ENCODE data around the gene OR10T2.
"Not testable (repeated sequence)": the region's sequence is repeated elsewhere in the genome, so short reads cannot be mapped to it uniquely, and the experiment has no call there.

The OR10T2 gene

DNA sequence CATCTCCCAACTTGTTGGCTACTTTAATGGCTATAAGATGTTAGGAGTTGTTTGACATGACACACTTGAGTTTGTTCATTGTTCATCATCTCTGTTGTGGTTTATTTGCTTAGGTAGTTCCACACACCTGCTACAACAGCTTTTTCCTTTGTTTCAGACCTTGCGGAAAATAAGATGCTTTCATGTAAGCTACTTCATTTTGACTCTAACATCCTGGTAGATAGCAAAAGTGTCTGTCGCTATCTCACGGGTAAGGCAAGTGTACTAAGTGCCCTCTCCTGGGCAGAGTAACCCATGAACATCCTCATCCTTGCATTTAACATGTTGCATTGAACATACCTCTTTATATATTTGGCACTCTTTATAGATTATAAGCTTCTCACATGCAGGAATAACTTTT lies 1.6 kb upstream of the OR10T2 start:
- H3K27ac ChIP-seq, result no peak overlapping the region
- no peaks in the 10 kb centered on the region for H3K36me3 ChIP-seq
- H3K9me3 ChIP-seq, result no peaks in the 10 kb centered on the region
- no peaks in the 10 kb centered on the region for H3K27me3 ChIP-seq
- H3K4me1 ChIP-seq, result no peaks in the 10 kb centered on the region
- no peak overlapping the region for H3K4me3 ChIP-seq
- no peak overlapping the region for H3K9ac ChIP-seq
- no peaks in the 10 kb centered on the region for H4K20me1 ChIP-seq
- no peak overlapping the region for H3K4me2 ChIP-seq
- no peak for TF ChIP-seq Cebpa-rat (IDR thresholded peaks at IDR 0.05)

DNA sequence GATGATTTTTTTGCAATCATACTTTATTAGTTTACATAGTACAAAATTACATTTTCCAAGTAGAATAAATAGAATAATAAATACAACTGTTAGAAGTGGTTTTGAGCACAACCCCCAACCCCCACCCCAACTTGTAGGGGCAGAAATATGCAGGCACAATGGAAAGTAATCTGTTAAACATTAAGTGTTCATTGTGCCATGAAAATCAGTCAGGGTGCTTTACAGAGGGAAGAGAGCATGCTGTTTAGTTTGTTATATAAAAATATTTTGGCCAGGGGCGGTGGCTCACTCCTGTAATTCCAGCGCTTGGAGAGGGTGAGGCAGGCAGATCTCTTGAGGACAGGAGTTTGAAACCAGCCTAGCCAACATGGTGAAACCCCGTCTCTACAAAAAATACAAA lies 2.6 kb downstream of the OR10T2 start:
- Histone ChIP-seq H3K4me1 (no peaks in the 10 kb centered on the region), H3K4me2 (no peak overlapping the region), H3K9ac (no peak overlapping the region), H3K36me3 (no peaks in the 10 kb centered on the region), H3K4me3 (no peak overlapping the region), H3K27ac (no peak overlapping the region), H3K27me3 (no peaks in the 10 kb centered on the region), H4K20me1 (no peaks in the 10 kb centered on the region), H3K9me3 (no peaks in the 10 kb centered on the region)
- TF ChIP-seq Cebpa-rat (IDR thresholded peaks at IDR 0.05), result no peak

DNA sequence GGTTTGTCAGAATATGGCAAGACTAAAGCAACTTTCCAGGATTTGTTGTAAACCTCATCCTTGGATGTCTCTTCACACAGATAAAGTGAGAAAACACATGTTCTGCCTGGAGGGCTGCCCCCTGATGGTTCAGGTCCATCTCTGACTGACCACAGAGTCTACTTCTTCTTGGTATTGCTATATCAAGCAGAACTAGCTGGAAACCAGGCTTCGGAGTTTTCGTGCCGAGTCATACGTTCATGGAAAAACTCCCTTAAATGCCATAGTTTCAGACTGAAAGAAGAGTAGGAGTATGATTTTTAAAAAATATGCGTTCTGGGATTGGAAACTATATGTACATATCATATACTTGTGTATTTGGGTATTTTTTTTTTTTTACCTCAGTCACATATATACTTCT lies 5.8 kb downstream of the OR10T2 start:
- no peak for TF ChIP-seq Cebpa-rat (IDR thresholded peaks at IDR 0.05)
- Histone ChIP-seq H3K27me3 (no peaks in the 10 kb centered on the region), H3K36me3 (no peaks in the 10 kb centered on the region), H3K4me2 (no peak overlapping the region), H3K9ac (no peak overlapping the region), H4K20me1 (no peaks in the 10 kb centered on the region), H3K27ac (no peak overlapping the region), H3K4me3 (no peak overlapping the region), H3K4me1 (no peaks in the 10 kb centered on the region), H3K9me3 (no peaks in the 10 kb centered on the region)

DNA sequence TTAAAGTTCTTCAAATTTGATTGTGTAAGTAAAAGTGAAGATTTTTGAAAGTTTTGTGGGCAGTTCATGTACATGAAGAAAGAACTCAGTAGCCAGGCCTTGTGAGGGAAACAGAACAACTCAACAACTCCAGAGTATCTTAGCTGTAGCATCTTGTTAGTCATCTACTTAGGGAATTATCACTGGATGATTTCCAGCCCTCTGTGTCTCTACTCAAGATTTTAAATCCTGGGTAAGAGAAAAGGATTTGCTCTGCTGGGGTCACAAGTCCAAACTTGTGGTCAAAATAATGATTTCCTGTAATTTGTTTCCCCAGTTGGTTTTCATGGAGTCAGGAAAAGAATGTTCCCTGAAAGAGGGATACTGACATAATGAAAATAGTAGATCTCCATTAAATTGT lies 8.2 kb downstream of the OR10T2 start:
- no peaks in the 10 kb centered on the region for H3K27me3 ChIP-seq
- H4K20me1 ChIP-seq, result no peaks in the 10 kb centered on the region
- no peaks in the 10 kb centered on the region for H3K36me3 ChIP-seq
- H3K27ac ChIP-seq, result no peak overlapping the region
- no peaks in the 10 kb centered on the region for H3K4me1 ChIP-seq
- no peak overlapping the region for H3K4me3 ChIP-seq
- no peak overlapping the region for H3K4me2 ChIP-seq
- TF ChIP-seq Cebpa-rat (IDR thresholded peaks at IDR 0.05), result no peak
- H3K9me3 ChIP-seq, result no peaks in the 10 kb centered on the region
- no peak overlapping the region for H3K9ac ChIP-seq

DNA sequence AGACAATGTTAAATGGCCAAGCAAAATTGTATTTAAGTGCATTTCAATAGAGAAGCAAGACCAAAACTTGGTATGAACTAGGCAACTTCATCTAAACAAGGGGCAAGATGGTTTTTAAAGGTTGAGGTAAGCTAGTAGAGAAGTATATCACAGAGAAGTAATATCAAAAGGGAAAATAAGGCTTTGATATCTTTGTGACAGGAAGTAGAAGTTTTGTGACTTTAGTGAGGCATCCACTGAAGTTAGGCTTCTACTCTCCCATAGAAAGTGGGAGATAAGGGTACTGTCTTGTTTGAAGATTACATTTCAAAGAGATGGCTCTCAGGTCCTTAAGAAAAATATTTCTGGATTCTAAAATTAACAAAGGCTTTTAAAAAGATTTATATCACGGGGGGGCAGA lies 8.9 kb downstream of the OR10T2 start:
- Histone ChIP-seq H3K4me2 (no peak overlapping the region), H3K4me1 (no peaks in the 10 kb centered on the region), H3K27me3 (no peaks in the 10 kb centered on the region), H3K27ac (no peak overlapping the region), H4K20me1 (no peaks in the 10 kb centered on the region), H3K9me3 (no peaks in the 10 kb centered on the region), H3K4me3 (no peak overlapping the region), H3K9ac (no peak overlapping the region), H3K36me3 (no peaks in the 10 kb centered on the region)
- no peak for TF ChIP-seq Cebpa-rat (IDR thresholded peaks at IDR 0.05)

DNA sequence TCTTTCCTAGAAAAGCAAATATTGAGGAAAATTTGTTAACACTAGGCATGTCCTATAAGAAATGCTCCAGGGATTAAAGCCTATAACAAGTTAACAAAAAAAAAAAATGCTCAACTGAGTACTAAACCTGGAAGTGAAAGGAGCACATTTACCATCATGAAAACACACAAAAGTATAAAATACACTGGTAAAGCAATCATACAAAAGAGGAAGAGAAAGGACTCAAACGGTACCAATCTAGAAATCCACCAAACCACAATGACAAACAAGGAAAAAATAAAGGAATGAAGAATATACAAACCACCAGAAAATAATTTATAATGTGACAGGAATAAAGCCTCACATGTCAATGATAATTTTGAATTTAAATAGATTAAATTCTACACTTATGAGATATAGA lies 24.4 kb downstream of the OR10T2 start:
- Histone ChIP-seq H3K9ac (no peak overlapping the region), H3K4me1 (no peaks in the 10 kb centered on the region), H3K4me2 (no peak overlapping the region), H3K4me3 (no peak overlapping the region), H3K9me3 (peaks cover 36% of the 10 kb centered on the region), H3K36me3 (no peaks in the 10 kb centered on the region), H3K27ac (no peak overlapping the region), H4K20me1 (no peaks in the 10 kb centered on the region), H3K27me3 (no peaks in the 10 kb centered on the region)
- TF ChIP-seq Cebpa-rat (IDR thresholded peaks at IDR 0.05), result no peak

DNA sequence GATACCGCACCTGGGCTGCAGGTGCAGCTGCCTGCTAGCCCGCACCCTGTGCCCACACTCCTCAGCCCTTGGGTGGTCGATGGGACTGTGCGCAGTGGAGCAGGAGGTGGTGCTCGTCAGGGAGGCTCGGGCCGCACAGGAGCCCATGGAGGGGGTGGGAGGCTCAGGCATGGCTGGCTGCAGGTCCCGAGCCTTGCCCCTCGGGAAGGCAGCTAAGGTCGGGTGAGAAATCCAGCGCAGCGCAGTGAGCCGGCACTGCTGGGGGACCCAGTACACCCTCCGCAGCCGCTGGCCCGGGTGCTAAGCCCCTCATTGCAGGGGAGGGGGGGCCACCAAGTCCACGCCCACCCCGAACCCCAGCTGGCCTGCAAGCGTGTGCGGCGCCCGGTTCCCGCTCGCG lies 25.2 kb downstream of the OR10T2 start:
- not testable (repeated sequence) for H3K4me1 ChIP-seq, H4K20me1 ChIP-seq, H3K27ac ChIP-seq, H3K9ac ChIP-seq, H3K4me2 ChIP-seq, H3K4me3 ChIP-seq, H3K36me3 ChIP-seq, H3K27me3 ChIP-seq
- peaks cover 36% of the 10 kb centered on the region for H3K9me3 ChIP-seq

DNA sequence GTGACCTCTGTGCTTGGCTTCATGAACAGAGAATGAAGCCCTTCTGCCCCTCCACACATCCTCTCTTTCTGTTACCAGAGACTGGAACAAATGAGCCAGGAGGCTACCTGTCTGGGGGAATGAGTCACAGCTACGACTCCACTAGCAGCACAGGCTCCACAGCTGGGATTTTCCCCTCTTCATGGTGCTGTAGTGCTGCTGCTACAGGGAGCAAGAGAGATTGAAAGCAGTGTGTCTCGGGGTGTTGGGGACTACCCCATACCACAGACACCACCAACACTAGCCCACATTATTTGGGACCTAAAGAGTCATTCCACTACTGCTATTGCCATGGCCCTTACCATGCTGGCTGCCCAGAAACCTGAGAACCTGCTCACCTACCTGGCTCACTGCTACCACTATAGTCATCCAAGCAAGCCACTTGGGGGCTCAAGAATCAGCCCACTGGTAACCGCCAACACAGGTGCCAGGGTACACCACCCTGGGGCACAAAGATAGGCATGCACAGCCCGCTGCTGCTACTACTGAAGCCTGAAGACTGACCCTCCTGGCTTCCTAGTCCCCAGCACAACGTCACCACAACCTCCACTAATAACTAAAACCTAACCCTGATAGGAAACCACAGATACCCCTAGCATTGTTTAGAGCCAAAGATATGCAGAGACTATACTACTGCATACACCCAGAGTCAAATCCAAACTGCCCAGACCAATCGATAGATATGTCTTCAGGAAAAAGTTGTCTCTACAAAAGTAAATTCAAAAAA lies 27.9 kb downstream of the OR10T2 start:
- H3K4me1 ChIP-seq, result no peaks in the 10 kb centered on the region
- H3K9ac ChIP-seq, result no peak overlapping the region
- no peak overlapping the region for H3K4me3 ChIP-seq
- H3K36me3 ChIP-seq, result no peaks in the 10 kb centered on the region
- H3K4me2 ChIP-seq, result no peak overlapping the region
- peaks cover 36% of the 10 kb centered on the region for H3K9me3 ChIP-seq
- H4K20me1 ChIP-seq, result no peaks in the 10 kb centered on the region
- no peak overlapping the region for H3K27ac ChIP-seq
- no peaks in the 10 kb centered on the region for H3K27me3 ChIP-seq
- TF ChIP-seq Cebpa-rat (IDR thresholded peaks at IDR 0.05), result no peak

DNA sequence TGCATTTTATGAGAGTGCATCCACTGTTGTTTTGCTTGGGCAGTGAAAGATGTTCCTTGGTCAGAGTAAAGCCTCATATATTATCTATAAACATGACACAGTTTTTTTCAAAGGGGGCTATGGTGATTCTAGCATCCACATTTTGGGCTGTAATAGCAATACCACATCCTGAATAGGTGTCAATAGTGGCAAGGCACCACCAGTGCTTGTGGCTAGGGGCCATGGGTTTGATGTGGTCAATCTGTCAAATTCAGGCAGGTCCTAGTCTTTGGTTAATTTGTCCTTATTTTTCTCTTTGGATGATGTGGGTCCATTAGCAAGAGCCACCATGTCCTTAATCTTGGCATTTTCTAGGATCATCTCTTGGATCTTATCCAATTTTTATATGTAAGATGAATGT lies 32.5 kb downstream of the OR10T2 start:
- H3K27me3 ChIP-seq, result no peaks in the 10 kb centered on the region
- no peak overlapping the region for H3K27ac ChIP-seq
- no peaks in the 10 kb centered on the region for H3K36me3 ChIP-seq
- no peaks in the 10 kb centered on the region for H3K4me1 ChIP-seq
- no peak overlapping the region for H3K9ac ChIP-seq
- no peak overlapping the region for H3K4me2 ChIP-seq
- no peak overlapping the region for H3K4me3 ChIP-seq
- peaks cover 10% of the 10 kb centered on the region for H3K9me3 ChIP-seq
- H4K20me1 ChIP-seq, result no peaks in the 10 kb centered on the region
- no peak for TF ChIP-seq Cebpa-rat (IDR thresholded peaks at IDR 0.05)

DNA sequence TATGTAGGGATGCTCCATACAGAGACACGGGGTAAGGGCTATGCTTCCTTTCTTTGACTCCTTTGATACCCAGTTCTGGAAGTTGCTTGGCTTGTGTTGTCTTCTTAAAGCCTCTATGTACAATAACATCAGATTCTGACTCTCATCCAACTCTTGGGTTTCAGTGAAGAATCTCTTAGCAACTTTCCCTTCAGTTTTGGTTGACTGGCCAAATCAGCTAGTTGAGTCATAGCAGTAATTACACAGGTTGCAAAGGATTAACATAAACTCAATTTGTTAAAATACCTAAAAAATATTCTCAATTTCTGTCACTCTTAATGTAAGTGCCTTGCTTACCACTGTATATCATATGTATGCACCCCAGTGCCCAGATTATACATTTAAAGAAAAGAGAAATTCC lies 36.3 kb downstream of the OR10T2 start:
- Histone ChIP-seq H4K20me1 (no peaks in the 10 kb centered on the region), H3K4me3 (no peak overlapping the region), H3K27me3 (no peaks in the 10 kb centered on the region), H3K9me3 (no peaks in the 10 kb centered on the region), H3K4me1 (no peaks in the 10 kb centered on the region), H3K9ac (no peak overlapping the region), H3K4me2 (no peak overlapping the region), H3K27ac (no peak overlapping the region), H3K36me3 (no peaks in the 10 kb centered on the region)
- TF ChIP-seq Cebpa-rat (IDR thresholded peaks at IDR 0.05), result no peak

DNA sequence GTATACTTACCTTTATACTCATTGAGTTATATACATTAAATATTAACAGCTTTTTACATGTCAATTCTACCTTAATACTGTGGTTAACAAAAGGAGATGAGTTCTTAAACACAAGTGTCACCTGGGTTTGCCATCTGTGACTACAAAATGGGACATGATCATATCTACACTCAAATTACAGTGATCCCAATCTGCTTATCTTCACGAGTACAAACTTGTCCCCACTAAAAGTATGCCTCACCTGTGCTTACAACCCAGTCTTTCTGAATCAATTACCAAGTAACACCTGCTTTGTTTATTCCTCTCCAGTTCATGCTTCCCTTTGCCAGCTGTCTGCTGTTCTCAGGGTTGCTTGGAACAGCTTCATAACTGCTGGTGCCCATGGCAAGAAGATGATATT lies 36.8 kb downstream of the OR10T2 start:
- TF ChIP-seq Cebpa-rat (IDR thresholded peaks at IDR 0.05), result no peak
- no peaks in the 10 kb centered on the region for H4K20me1 ChIP-seq
- H3K27me3 ChIP-seq, result no peaks in the 10 kb centered on the region
- no peaks in the 10 kb centered on the region for H3K36me3 ChIP-seq
- H3K9me3 ChIP-seq, result no peaks in the 10 kb centered on the region
- H3K4me3 ChIP-seq, result no peak overlapping the region
- H3K4me1 ChIP-seq, result no peaks in the 10 kb centered on the region
- H3K9ac ChIP-seq, result no peak overlapping the region
- H3K4me2 ChIP-seq, result no peak overlapping the region
- H3K27ac ChIP-seq, result no peak overlapping the region

Measured in BLaER1 (cell line).